Peyer's patch (tissue), 4 donors: Measurements from ENCODE around the gene CTTNBP2NL.

ENCODE experiments used
- CTCF ChIP-seq, 6 experiments: fragments of 450-650 bp in 4 of 6; fragments of 200-600 bp in 2 of 6; sonication (generic) in 1 of 6; IDR thresholded peaks; one replicate each; pipeline ENCODE4 v1.5.1; 2017 to 2019; ENCODE audit warnings: antibody characterized with exemption in 6 of 6, mild to moderate bottlenecking in 3 of 6, moderate library complexity in 1 of 6
- POLR2A ChIP-seq, 2 donors: fragments of 450-650 bp; IDR thresholded peaks; one replicate each; pipeline ENCODE4 v1.5.1; 2017; ENCODE audit warnings: antibody characterized with exemption in 2 of 2, mild to moderate bottlenecking in 2 of 2, moderate library complexity in 2 of 2

GRCh38 chr1:112359961-112360767 is 35.9 kb upstream of the CTTNBP2NL start:
- TF ChIP-seq POLR2A (IDR thresholded peaks at IDR 0.05) (no peak), CTCF (IDR thresholded peaks at IDR 0.05) (peak in 1 of 6 experiments; percentile 12)
